Transverse colon (tissue), 4 donors: Measurements from ENCODE around the gene ZNF324. TPM values are rescaled to one million over a fixed set of nuclear protein-coding genes. Genes with fewer than 3 reads are reported as not detected.
A peak's percentile ranks its signal among the peaks of the same experiment; 100 is the strongest.

ENCODE experiments used
- DNase-seq: peaks from one replicate; pipeline ENCODE4 v3.0.0-alpha.2; 2019
- H3K27ac ChIP-seq, 4 donors: fragments of 200-600 bp; sonication (generic); 2 replicates each; pipeline ENCODE4 v1.5.1; 2016 to 2018; ENCODE audit warnings: inconsistent platforms in 4 of 4
- H3K27me3 ChIP-seq: fragments of 200-600 bp; sonication (generic); 2 replicates; pipeline ENCODE4 v1.5.1; 2017; ENCODE audit warnings: inconsistent platforms
- H3K36me3 ChIP-seq, 4 donors: fragments of 200-600 bp; sonication (generic); 2 replicates each; pipeline ENCODE4 v1.5.1; 2017 to 2019; ENCODE audit warnings: inconsistent platforms in 4 of 4
- H3K4me1 ChIP-seq, 4 donors: fragments of 200-600 bp; sonication (generic); 2 replicates each; pipeline ENCODE4 v1.5.1; 2017 to 2020; ENCODE audit warnings: inconsistent platforms in 4 of 4
- H3K4me3 ChIP-seq, 4 donors: fragments of 200-600 bp; sonication (generic); 1 replicate in 1 of 4; 2 replicates in 3 of 4; pipeline versions ENCODE4 v1.5.1 to v1.6.1; 2017 to 2019; ENCODE audit warnings: inconsistent platforms in 4 of 4
- H3K9me3 ChIP-seq, 2 donors: fragments of 200-600 bp; sonication (generic); 2 replicates each; pipeline ENCODE4 v1.5.1; 2017 to 2019; ENCODE audit warnings: inconsistent platforms in 2 of 2
- EP300 ChIP-seq: sonication (generic); formaldehyde crosslinking; IDR thresholded peaks from one replicate; pipeline ENCODE4 v1.6.1; 2017; ENCODE audit warnings: antibody characterized with exemption, low read depth
- POLR2A ChIP-seq: fragments of 450-650 bp; IDR thresholded peaks from one replicate; pipeline ENCODE4 v1.6.1; 2016; ENCODE audit warnings: antibody characterized with exemption, mild to moderate bottlenecking, moderate library complexity
- POLR2AphosphoS5 ChIP-seq, 3 donors: sonication (generic); formaldehyde crosslinking; IDR thresholded peaks; one replicate each; pipeline ENCODE4 v1.6.1; 2016; ENCODE audit warnings: antibody characterized with exemption in 3 of 3
- WGBS, 2 donors: methylation state at CpG; one replicate each; pipeline ENCODE4 v1.1.5; 2018; ENCODE audit warnings: low coverage in 1 of 2; 5-methylcytosine and 5-hydroxymethylcytosine counted together
- in situ Hi-C, 4 donors: fragments of 200-750 bp; cut with MboI; loops; one replicate each; pipeline versions ENCODE4 v1.15.0 to v1.15.1; 2017; ENCODE audit warnings: low sequenced_read_pairs in 3 of 4, low pct_ligation_motif_present in 1 of 4, low pct_unique_long_range_greater_than_20kb in 1 of 4
- intact Hi-C: fragments of 100-400 bp; cut with DNase I; formaldehyde crosslinking; loops from one replicate; pipeline ENCODE4 v1.15.1; 2023; ENCODE audit warnings: low total_unique reads
- total RNA-seq, 4 donors: library from RNA; depleted of rRNA; stranded (reverse); fragments of >200 nt; gene quantifications; one replicate each; pipeline ENCODE4 v1.1.0, GENCODE V29; 2016
- TF ChIP-seq, protein P1 (sequence below), 5 experiments: fragments of 200-600 bp in 3 of 5; fragments of 450-650 bp in 2 of 5; sonication (generic) in 3 of 5; IDR thresholded peaks; 1 replicate in 2 of 5; 2 replicates in 3 of 5; pipeline ENCODE4 v1.5.1; 2016 to 2017; ENCODE audit warnings: antibody characterized with exemption in 5 of 5, inconsistent platforms in 3 of 5, mild to moderate bottlenecking in 2 of 5, moderate library complexity in 1 of 5

The ZNF324 gene
- total RNA-seq, 4 donors from 2014 or later = 9.4 to 27.5 (median 24.5) TPM

DNA sequence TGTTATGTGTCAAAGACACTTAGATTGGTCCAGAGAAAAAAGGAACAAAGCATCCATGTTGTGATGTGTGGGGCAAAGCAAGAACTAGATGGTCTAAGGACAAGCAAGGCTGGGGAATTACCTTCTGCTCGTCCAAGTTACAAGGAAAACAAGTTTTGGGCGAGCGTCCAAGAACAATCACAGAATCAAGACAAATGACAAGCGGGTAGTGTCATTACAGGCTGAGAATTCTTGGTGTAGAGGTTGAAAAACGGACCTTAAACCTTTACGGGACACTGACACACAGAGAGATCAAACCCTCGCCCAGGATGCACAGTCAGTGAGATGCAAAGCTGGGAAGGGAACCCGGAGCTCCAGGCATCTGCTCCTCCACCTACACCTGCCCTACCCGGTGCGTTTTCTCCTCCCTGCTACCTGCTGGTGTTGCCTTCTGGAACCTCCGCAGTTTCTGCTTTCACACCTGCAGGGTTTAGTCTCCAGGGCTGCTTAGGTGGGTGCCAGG, 16.0 kb upstream of the ZNF324 start:
- Histone ChIP-seq H3K36me3 (no peaks in the 10 kb centered on the region), H3K4me1 (peaks cover 0 to 15% (median 10%) of the 10 kb centered on the region in 4 donors), H3K27ac (peak overlapping the region; percentile 67 to 83 (median 74)), H3K9me3 (peaks cover 0 to 5% of the 10 kb centered on the region in 2 donors), H3K4me3 (peak overlapping the region; percentile 15 to 91 (median 78)), H3K27me3 (no peaks in the 10 kb centered on the region)
- intact Hi-C loops (no loop called here), in situ Hi-C loops (no loop called here)
- WGBS, 2 donors = 3 to 11% methylated on average over 4 to 11 of the region's 11 CpGs
- DNase-seq = peak; percentile 41
- TF ChIP-seq, protein P1, sequence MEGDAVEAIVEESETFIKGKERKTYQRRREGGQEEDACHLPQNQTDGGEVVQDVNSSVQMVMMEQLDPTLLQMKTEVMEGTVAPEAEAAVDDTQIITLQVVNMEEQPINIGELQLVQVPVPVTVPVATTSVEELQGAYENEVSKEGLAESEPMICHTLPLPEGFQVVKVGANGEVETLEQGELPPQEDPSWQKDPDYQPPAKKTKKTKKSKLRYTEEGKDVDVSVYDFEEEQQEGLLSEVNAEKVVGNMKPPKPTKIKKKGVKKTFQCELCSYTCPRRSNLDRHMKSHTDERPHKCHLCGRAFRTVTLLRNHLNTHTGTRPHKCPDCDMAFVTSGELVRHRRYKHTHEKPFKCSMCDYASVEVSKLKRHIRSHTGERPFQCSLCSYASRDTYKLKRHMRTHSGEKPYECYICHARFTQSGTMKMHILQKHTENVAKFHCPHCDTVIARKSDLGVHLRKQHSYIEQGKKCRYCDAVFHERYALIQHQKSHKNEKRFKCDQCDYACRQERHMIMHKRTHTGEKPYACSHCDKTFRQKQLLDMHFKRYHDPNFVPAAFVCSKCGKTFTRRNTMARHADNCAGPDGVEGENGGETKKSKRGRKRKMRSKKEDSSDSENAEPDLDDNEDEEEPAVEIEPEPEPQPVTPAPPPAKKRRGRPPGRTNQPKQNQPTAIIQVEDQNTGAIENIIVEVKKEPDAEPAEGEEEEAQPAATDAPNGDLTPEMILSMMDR (IDR thresholded peaks at IDR 0.05) = no peak
- TF ChIP-seq POLR2AphosphoS5 (IDR thresholded peaks at IDR 0.05) (no peak), POLR2A (no peak), EP300 (no peak)

DNA sequence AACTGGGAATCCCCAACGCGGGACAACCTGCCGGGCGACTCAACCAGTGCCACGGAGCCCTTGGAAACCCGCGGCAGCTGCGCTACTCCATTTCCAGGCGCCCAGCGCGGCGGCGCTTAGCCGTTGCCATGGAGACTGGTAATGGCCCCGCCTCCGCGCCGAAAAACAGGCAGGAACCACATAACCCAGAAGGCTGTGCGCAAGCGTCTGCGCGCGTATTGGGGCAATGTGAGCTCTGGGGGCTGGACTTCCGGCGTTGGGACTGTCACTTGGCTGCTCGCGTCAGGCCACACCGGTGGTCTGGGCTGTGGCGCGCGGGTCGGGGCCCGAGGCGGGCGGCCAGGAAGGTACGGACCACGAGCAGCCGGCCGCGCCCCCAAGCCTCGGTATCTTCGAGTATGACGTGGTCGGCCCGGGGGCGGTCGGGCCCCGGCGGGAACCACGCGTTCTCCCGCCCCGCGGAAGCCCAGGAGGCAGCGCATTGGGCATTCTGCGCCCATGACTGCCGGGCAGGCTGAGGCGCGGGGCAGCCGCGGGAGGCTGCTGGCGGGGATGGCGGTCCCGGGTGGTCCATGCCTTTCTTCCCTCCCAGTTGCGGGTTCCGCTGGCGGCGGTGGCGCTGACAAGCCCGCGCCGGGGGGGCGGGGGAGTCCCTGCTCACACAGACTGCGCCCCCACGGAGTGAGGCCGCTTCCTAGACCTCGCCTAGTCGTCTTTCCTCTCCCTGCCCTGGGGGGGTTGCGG, 15.3 kb upstream of the ZNF324 start, which contains the start of gene ZNF324B:
Gene ZNF324B, plus strand, starts transcription at position 265 of the 744 bp plus-strand sequence. CDS start 2,080 bp downstream, outside the sequence.
- Histone ChIP-seq H3K4me1 (peaks cover 0 to 15% (median 10%) of the 10 kb centered on the region in 4 donors), H3K36me3 (no peaks in the 10 kb centered on the region), H3K4me3 (peak within 1 kb of the TSS; percentile 71 to 91 (median 86)), H3K9me3 (peaks cover 0 to 5% of the 10 kb centered on the region in 2 donors), H3K27me3 (no peaks in the 10 kb centered on the region), H3K27ac (peak within 1 kb of the TSS; percentile 67 to 83 (median 74))
- in situ Hi-C loops = no loop called here
- intact Hi-C loops = no loop called here
- TF ChIP-seq, protein P1 (IDR thresholded peaks at IDR 0.05) = no peak
- TF ChIP-seq POLR2A = peak; percentile 57
- peak; percentile 59 to 80 (median 75) for TF ChIP-seq POLR2AphosphoS5 (IDR thresholded peaks at IDR 0.05)
- DNase-seq = peak; percentile 96
- 0% methylated on average over 38 of the region's 79 CpGs; no CpG with 5 or more reads in 1 of the 2 donors for WGBS, 2 donors

DNA sequence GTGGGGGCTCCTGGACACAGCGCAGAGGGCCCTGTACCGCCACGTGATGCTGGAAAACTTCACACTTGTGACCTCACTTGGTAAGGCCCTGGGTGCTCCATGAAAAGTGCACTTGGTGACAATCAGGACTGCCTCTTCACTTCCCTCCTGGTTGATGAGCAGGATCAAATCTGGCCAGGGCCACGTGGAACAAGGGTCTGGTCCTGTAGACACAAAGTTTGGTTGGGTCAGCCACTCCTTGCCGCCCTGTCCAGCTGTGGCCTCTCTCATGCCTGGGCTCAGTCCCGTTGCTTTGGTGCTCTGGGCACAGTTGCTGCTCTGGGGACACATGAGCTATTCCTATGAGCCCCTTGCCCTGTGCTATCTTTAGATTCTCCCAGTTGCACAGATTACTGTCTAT, 13.1 kb upstream of the ZNF324 start:
- Histone ChIP-seq H3K4me3 (no peak overlapping the region), H3K4me1 (peaks cover 0 to 15% (median 10%) of the 10 kb centered on the region in 4 donors), H3K27ac (no peak overlapping the region), H3K36me3 (no peaks in the 10 kb centered on the region), H3K27me3 (no peaks in the 10 kb centered on the region), H3K9me3 (peaks cover 0 to 3% of the 10 kb centered on the region in 2 donors)
- intact Hi-C loops = no loop called here
- no peak for TF ChIP-seq EP300
- TF ChIP-seq, protein P1 (IDR thresholded peaks at IDR 0.05) = no peak
- TF ChIP-seq POLR2AphosphoS5 (IDR thresholded peaks at IDR 0.05) = no peak
- TF ChIP-seq POLR2A = no peak
- no peak for DNase-seq
- 90% methylated on average over 6 of the region's 6 CpGs; no CpG with 5 or more reads in 1 of the 2 donors for WGBS, 2 donors
- in situ Hi-C loops = no loop called here

DNA sequence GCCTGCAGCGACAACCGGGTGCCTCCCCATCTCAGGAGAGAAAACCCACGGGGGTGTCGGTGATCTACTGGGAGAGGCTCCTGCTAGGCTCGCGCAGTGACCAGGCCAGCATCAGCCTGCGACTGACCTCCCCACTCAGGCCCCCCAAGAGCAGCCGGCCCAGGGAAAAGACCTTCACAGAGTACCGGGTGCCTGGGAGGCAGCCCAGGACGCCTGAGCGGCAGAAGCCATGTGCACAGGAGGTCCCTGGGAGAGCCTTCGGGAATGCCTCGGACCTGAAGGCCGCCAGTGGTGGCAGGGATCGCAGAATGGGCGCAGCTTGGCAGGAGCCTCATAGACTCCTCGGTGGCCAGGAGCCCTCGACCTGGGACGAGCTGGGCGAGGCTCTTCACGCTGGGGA, 11.6 kb upstream of the ZNF324 start:
- DNase-seq = no peak
- Histone ChIP-seq H3K9me3 (no peaks in the 10 kb centered on the region), H3K4me3 (no peak overlapping the region), H3K27ac (no peak overlapping the region), H3K27me3 (no peaks in the 10 kb centered on the region), H3K4me1 (peaks cover 0 to 15% (median 10%) of the 10 kb centered on the region in 4 donors), H3K36me3 (no peaks in the 10 kb centered on the region)
- WGBS, 2 donors = 96% methylated on average over 21 of the region's 21 CpGs; no CpG with 5 or more reads in 1 of the 2 donors
- TF ChIP-seq EP300 = no peak
- TF ChIP-seq, protein P1 (IDR thresholded peaks at IDR 0.05) = no peak
- TF ChIP-seq POLR2AphosphoS5 (IDR thresholded peaks at IDR 0.05) = no peak
- no peak for TF ChIP-seq POLR2A
- in situ Hi-C loops = no loop called here
- intact Hi-C loops = no loop called here
